Urinary bladder (tissue), 4 donors: ENCODE measurements around the gene TH. TPM values are rescaled to one million over a fixed set of nuclear protein-coding genes. Genes with fewer than 3 reads are reported as not detected.
A peak's percentile ranks its signal among the peaks of the same experiment; 100 is the strongest.

Experiments
- DNase-seq: peaks from one replicate; pipeline ENCODE4 v3.0.0-alpha.2; 2015; ENCODE audit errors: extremely low spot score
- H3K27ac ChIP-seq: one replicate; pipeline ENCODE4 v1.5.1; 2013; ENCODE audit warnings: low read depth, mild to moderate bottlenecking, moderate library complexity
- H3K36me3 ChIP-seq: one replicate; pipeline ENCODE4 v1.6.1; 2013; ENCODE audit warnings: mild to moderate bottlenecking, moderate library complexity; ENCODE audit not compliant: insufficient read depth
- H3K4me1 ChIP-seq: one replicate; pipeline ENCODE4 v1.6.1; 2013; ENCODE audit warnings: mild to moderate bottlenecking, moderate library complexity; ENCODE audit not compliant: insufficient read depth
- H3K4me3 ChIP-seq: one replicate; pipeline ENCODE4 v1.5.1; 2013; ENCODE audit warnings: low read depth, low read length
- WGBS: extraction: QIAGEN DNeasy Blood & Tissue Kit; methylation state at CpG from one replicate; pipeline ENCODE4 v1.1.7; 2013; 5-methylcytosine and 5-hydroxymethylcytosine counted together
- polyA plus RNA-seq: library from polyadenylated mRNA; stranded (reverse); fragments of 200-250 nt; gene quantifications from one replicate; pipeline ENCODE4 v1.2.3, GENCODE V29; 2013
- total RNA-seq: library from RNA; depleted of rRNA; stranded (reverse); fragments of >200 nt; gene quantifications from one replicate; pipeline ENCODE4 v1.2.3, GENCODE V29; 2014
- donor health status: healthy with polysubstance abuse.
- donor health status: healthy.

The TH gene
- total and polyA plus RNA-seq, 2 donors = 1.6 to 3.6 TPM

- 58% methylated on average over 5 of the region's 5 CpGs for WGBS
- no peak for DNase-seq
- H3K4me1 ChIP-seq = no peaks in the 10 kb centered on the region
Observed at GRCh38 chr11:2148595-2148994, 23.0 kb downstream of the TH start.

GRCh38 chr11:2147391-2147790 lies 24.2 kb downstream of the TH start:
- H3K36me3 ChIP-seq = no peaks in the 10 kb centered on the region
- no peak overlapping the region for H3K27ac ChIP-seq
- DNase-seq = no peak
- 54% methylated on average over 11 of the region's 11 CpGs for WGBS
- no peak overlapping the region for H3K4me3 ChIP-seq
- no peaks in the 10 kb centered on the region for H3K4me1 ChIP-seq

More at GRCh38 chr11:2148595-2148994, 23.0 kb downstream of the TH start:
- Histone ChIP-seq H3K4me3 (no peak overlapping the region), H3K27ac (no peak overlapping the region), H3K36me3 (no peaks in the 10 kb centered on the region)

GRCh38 chr11:2146051-2146450 lies 25.6 kb downstream of the TH start:
- no peaks in the 10 kb centered on the region for H3K36me3 ChIP-seq

GRCh38 chr11:2144544-2145248 lies 26.9 kb downstream of the TH start:
- Histone ChIP-seq H3K4me3 (no peak overlapping the region), H3K36me3 (no peaks in the 10 kb centered on the region), H3K27ac (no peak overlapping the region), H3K4me1 (peaks cover 2% of the 10 kb centered on the region)
- WGBS = 23% methylated on average over 18 of the region's 18 CpGs
- no peak for DNase-seq

More at GRCh38 chr11:2146051-2146450, 25.6 kb downstream of the TH start:
- 55% methylated on average over 19 of the region's 19 CpGs for WGBS
- Histone ChIP-seq H3K27ac (no peak overlapping the region), H3K4me3 (no peak overlapping the region), H3K4me1 (no peaks in the 10 kb centered on the region)
- no peak for DNase-seq

GRCh38 chr11:2143799-2144543 lies 27.6 kb downstream of the TH start:
- Histone ChIP-seq H3K27ac (no peak overlapping the region), H3K4me1 (peaks cover 2% of the 10 kb centered on the region), H3K4me3 (no peak overlapping the region), H3K36me3 (no peaks in the 10 kb centered on the region)
- DNase-seq = no peak
- 5% methylated on average over 72 of the region's 72 CpGs for WGBS

- Histone ChIP-seq H3K36me3 (no peaks in the 10 kb centered on the region), H3K27ac (no peak overlapping the region), H3K4me1 (peaks cover 2% of the 10 kb centered on the region), H3K4me3 (no peak overlapping the region)
- no peak for DNase-seq
- WGBS = 23% methylated on average over 12 of the region's 12 CpGs
Observed at GRCh38 chr11:2143477-2143798, 28.2 kb downstream of the TH start.

- Histone ChIP-seq H3K36me3 (no peaks in the 10 kb centered on the region), H3K27ac (no peak overlapping the region), H3K4me3 (no peak overlapping the region), H3K4me1 (peaks cover 2% of the 10 kb centered on the region)
- 30% methylated on average over 6 of the region's 6 CpGs for WGBS
- DNase-seq = no peak
Observed at GRCh38 chr11:2142762-2143202, 28.8 kb downstream of the TH start.

GRCh38 chr11:2142300-2142759 lies 29.3 kb downstream of the TH start:
- Histone ChIP-seq H3K4me3 (no peak overlapping the region), H3K36me3 (no peaks in the 10 kb centered on the region), H3K27ac (no peak overlapping the region), H3K4me1 (peaks cover 2% of the 10 kb centered on the region)
- 30% methylated on average over 5 of the region's 5 CpGs for WGBS
- DNase-seq = no peak

- no peaks in the 10 kb centered on the region for H3K36me3 ChIP-seq
- DNase-seq = no peak
- peaks cover 2% of the 10 kb centered on the region for H3K4me1 ChIP-seq
- WGBS = 8% methylated on average over 102 of the region's 102 CpGs
- H3K4me3 ChIP-seq = peak overlapping the region; percentile 14
- H3K27ac ChIP-seq = no peak overlapping the region
Observed at GRCh38 chr11:2140411-2141400, 30.9 kb downstream of the TH start.

- Histone ChIP-seq H3K4me3 (peak overlapping the region; percentile 48), H3K4me1 (peaks cover 2% of the 10 kb centered on the region), H3K27ac (no peak overlapping the region), H3K36me3 (no peaks in the 10 kb centered on the region)
- DNase-seq = no peak
- WGBS = 2% methylated on average over 57 of the region's 57 CpGs
Observed at GRCh38 chr11:2139621-2140337, 31.8 kb downstream of the TH start.

GRCh38 chr11:2139123-2139521 lies 32.5 kb downstream of the TH start, which contains the start of gene IGF2:
TSS of gene IGF2 (minus strand) at chr11:2139389. CDS start at chr11:2135523, 3,866 bp downstream.
- no peak for DNase-seq
- Histone ChIP-seq H3K4me1 (peaks cover 2% of the 10 kb centered on the region), H3K36me3 (no peaks in the 10 kb centered on the region), H3K27ac (no peak within 1 kb of the TSS), H3K4me3 (peak within 1 kb of the TSS; percentile 48)
- WGBS = under 1% methylated on average over 61 of the region's 62 CpGs

- no peak for DNase-seq
- H3K4me1 ChIP-seq = peaks cover 2% of the 10 kb centered on the region
- WGBS = under 1% methylated on average over 67 of the region's 68 CpGs
- no peaks in the 10 kb centered on the region for H3K36me3 ChIP-seq
- no peak overlapping the region for H3K27ac ChIP-seq
- H3K4me3 ChIP-seq = peak overlapping the region; percentile 48
Observed at GRCh38 chr11:2138431-2139122, 33.0 kb downstream of the TH start.
